DMS153 treated with DMSO at 0.1 percent for 48 hours (cell line): ENCODE data around the gene DHX15.

Source experiments
- DNase-seq: peaks from one replicate; lab custom pipeline; 2025; ENCODE audit not compliant: unreplicated experiment; lab: John Stamatoyannopoulos, UW

DHX15 gene

DNA sequence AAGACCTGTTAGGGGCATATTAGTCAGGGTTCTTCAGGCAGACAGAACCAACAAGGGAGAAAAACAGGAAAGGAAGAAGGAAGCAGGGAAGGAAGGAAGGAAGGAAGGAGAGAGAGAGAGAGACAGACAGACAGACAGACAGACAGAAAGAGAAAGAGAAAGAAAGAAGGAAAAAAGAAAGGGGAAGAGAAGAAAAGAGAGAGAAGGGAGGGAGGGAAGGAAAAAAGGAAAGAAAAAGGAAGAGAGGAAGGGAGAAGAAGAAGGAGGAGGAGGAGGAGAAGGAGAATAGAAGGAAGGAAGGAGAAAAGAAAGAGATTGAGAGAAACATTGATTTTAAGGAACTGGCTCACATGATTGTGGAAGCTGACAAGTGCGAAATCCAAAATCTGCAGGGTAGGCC, 89.0 kb downstream of the DHX15 start:
- no peak for DNase-seq

DNA sequence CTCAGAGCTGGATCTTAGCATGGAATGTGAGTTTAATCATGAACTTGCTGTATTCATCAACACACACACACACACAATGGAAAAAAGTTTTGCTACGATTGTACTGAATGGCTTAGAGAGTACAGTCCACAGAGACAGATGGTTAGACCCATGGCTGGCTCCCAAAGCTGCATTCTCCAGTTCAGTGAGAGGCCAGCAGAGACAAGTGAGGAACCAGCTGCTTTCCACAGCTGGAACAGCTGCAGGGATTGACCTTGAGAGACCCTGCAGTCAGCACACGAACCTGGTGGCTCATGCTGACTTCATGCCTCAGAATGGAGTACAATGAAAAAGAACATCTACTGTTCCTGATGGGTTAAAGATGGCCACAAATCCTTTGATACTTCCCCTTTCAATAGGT, 94.5 kb downstream of the DHX15 start:
- DNase-seq = no peak

DNA sequence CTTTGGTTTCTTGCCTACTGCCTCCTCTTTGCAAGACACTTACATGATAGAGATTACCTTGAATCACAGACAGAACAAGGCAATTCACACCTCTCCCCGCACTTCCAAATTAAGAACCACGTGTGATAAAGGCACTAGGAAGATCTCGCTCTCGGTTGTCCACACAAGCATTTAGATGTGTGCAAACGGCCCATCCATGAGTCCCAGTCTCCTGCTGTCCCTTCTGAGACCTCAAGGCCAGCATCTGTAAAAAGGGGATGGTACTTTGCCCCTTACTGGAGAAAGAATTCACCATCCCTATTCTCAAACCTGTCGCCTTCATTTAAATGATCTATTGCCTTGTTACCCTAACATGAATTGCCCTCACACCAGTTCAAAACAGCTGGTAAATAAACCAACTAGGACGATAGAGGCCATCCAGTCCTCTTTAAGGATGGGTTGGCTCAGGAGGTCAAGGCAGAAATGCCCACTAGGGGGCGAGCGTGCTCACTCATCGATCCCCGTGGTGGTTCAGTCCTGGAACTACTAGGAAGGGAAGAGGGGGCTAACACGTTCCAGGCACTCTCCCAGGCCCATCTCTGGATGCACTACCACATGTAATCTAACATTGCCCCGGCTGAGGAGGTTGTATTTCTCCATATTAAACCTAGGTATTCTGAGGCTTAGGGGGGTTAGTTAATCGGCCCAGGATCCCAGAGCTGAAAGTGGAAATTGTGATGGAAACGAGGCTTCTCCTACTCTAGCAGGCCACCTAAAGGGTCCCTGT, 95.8 kb downstream of the DHX15 start:
- DNase-seq = no peak

DNA sequence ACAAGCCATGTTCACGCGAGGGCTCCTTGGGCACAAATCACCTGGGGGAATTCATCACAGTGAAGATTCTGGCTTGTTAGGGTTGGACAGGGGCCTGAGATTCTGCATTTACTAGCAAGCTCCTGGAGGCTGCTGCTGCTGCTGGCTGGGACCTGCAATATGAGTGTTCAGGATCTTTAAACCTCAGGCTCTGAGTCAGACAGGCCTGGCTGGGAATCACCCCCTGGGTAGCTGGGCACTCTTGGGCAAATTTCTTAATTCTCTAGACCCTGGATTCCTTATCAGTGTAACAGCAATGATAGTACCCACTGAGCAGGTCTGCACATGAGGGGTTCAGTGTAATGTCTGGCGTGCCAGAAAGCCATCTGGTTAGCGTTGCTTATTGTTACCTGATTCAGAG, 101.5 kb downstream of the DHX15 start:
- no peak for DNase-seq

DNA sequence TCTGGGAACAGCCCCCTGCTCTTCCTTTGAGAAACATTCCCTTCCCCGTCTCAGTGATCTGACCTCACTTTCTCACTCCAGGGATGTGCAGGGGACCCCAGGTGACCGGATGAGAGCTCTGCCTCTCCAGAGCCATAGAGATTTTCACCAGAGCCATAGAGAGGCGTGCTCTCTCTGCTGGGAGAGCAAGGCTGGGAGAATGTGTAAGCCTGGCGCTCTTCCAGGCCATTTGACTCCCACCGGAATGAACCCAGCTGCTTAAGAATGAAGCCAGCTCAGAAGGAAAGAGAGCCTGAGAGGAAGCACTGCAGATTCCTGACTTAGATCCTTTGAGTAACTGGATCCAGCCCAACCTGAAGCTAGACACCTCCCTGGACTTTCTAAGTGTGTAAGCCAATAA, 106.4 kb downstream of the DHX15 start:
- DNase-seq = no peak
